Measurements from ENCODE around the gene IL17RC.

IL17RC gene

DNA sequence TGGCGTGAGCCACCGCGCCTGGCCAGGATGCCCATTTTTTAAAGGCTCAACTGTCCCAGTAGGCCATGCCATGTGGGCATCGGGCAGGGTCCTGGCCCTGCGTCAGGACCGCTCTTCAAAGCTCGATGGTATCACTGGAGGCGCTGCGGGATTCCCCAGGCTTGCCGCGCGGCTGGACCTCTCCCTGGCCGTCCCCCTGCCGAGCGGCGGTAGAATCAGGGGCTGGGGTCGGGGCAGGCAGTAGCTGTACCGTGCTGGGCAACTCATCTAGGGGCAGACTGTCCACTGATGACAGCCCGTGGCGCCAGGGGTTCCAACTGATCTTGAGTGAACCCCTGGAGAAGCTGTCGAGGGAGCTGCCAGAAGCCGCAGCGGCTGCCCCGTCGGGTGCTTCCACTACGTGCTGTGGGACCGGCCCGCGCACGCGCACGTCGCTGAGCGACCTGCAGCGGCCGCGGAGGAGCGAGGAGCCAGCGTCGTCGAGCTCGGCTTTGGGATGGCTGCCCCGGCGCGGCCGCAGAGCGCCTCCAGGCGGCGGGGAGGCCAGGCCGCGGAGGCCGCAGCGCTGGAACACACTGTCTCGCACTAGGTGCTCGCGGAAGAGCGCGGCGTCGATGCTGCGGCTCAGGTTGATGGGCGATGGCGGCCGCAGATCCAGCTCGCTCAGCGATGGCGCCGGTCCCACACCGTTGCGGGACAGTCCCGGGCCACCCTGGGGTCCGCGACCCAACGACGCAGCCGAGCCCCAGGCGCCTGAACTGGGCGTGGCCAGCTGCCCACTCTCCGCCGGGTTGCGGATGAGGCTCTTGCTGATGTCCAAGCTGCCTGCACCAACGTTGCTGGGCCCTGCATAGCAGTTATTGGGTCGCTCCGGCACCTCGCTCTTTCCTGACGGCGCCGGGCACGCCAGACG, 29.5 kb downstream of the IL17RC start:
- DNase-seq (ENCODE audit: low spot score) = peak; percentile 92

DNA sequence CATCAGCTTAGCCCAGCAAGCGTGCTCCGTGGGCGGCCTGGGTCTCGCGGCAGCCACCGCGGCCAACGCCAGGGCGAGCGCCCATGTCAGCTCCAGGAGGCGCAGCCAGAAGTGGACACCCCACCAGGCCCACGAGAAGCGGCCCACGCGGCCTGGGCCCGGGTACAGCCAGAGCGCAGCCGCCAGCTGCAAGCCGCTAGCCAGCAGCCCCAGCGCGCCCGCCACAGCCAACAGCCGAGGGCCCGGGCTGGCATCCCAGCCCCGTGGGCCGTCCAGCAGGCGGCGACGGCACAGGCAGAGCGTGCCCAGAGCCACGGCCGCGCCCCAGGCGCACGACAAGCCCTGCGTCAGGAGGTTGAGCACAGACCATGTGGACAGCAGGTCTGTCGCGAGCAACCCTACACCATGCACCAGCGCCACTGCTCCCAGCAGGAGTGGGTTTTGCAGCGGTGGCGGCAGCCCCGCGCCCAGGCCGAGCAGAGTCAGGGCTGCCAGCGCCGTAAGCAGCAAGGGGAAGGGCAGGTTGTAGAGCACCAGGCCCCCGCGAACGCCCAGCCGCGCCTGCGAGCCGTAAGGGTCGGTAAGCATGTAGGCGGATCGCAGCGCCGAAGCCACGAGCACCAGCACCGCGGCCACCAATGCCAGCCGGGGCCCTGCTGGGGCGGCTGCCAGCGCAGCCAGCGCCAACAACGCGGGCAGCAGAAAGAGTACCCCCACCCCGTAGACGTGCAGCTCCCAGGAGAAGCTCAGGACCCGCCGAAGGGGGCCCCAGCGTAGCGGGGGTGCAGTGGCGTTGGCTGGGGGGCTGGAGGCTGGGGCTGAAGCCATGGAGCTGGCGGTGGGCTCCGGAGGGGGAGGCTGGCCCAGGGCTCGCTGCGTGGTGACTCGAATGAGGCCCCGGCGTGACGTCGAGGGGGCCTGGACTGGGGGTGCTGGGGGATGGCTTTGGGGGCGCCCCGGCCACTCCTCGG, 30.4 kb downstream of the IL17RC start:
- DNase-seq (ENCODE audit: low spot score) = peak; percentile 82

DNA sequence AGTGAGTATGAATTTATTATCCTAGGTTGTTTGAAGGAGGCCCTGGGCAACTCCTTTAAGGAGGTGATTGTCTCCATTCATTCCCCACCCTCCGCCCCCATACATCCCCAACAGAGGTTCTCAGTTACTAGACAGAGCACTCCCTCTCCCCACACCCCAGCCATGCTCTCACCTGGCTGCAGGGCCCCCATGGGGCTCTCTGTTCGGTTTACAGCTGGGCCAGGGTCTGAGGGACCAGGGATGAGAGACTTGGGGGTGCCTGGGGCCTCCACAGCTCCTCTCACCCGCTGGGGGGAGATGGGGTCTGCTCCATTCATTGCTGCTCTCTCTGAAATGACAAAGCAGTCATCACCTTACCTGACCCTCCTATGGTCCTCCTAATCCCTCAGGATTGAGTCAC, 31.7 kb downstream of the IL17RC start:
- no peak for DNase-seq (ENCODE audit: low spot score)

DNA sequence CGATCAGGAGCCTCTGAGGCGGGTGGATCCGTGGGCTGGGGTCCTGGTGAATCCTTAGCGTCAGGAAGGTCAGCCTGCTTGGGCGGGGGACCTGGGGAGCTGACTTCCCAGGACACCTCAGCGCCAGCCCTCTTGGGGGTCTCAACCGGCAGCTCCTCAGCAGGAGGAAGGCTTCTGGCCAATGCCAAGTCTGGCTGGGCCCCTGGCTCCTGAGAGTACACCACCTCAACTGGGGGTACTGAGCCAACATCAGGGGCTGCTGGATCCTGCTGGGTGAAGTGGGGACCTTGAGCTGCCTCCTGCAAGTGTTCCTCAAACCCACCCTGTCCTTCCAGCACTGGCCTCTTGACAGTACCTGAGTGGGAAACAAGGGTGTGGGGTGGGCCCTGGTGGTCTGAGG, 32.2 kb downstream of the IL17RC start:
- DNase-seq (ENCODE audit: low spot score) = no peak

DNA sequence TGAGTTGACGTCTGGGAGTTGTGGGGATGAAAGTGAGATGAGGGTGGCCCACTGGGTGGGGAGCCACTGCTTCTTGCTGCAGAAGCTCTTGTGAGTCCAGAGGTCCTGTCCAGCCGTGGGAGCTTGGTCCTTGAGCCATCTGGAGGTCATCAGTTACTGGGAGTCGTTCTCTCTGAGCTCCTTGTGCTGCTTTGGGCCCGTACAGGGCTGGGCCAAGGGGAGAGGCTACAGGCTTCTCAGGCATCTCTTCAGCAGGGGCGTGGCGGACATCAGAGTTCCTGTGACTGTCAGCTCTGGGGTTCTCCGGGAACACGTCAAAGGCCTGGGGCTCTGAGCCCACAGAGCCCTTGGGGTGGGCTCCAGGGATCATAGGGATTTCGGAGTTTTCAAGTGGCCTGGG, 32.7 kb downstream of the IL17RC start:
- DNase-seq (ENCODE audit: low spot score) = no peak

DNA sequence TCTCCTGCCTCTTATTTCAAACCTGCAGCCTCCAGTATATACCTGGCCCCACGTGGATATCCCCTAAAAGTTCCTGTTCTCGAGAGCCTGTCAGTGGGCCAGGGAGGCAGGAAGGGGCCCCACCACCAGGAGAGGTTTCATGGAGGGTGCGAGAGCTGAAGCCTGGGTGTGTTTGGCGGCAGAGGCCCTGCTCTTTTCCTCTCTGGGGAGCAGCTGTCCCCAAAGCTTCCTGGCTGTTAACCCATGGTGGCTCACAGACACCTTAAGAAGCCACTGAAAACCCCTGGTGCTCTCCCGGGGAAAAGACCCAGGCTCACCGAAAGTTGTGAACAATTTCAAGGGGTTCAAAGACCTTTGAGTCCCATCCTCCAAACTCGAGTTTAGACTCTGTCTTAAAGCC, 34.2 kb downstream of the IL17RC start:
- no peak for DNase-seq (ENCODE audit: low spot score)

DNA sequence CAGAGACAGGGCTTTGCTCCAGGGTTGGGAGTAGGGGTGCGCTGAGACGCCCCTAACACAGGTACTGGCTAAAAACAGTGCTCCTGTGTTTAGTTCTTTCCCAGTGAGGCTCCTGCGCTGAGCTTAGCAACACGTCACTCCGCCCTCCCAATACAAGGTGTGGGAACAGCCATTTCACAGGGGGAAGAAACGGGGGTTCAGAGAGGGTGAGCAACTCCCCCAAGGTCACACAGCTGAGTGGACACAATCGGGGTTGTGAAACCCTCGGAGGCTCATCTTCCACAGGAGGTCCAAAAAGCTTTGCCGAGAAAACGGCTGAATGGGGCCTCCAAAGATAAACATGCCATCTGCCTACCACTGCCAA, 34.7 kb downstream of the IL17RC start:
- DNase-seq (ENCODE audit: low spot score) = no peak

DNA sequence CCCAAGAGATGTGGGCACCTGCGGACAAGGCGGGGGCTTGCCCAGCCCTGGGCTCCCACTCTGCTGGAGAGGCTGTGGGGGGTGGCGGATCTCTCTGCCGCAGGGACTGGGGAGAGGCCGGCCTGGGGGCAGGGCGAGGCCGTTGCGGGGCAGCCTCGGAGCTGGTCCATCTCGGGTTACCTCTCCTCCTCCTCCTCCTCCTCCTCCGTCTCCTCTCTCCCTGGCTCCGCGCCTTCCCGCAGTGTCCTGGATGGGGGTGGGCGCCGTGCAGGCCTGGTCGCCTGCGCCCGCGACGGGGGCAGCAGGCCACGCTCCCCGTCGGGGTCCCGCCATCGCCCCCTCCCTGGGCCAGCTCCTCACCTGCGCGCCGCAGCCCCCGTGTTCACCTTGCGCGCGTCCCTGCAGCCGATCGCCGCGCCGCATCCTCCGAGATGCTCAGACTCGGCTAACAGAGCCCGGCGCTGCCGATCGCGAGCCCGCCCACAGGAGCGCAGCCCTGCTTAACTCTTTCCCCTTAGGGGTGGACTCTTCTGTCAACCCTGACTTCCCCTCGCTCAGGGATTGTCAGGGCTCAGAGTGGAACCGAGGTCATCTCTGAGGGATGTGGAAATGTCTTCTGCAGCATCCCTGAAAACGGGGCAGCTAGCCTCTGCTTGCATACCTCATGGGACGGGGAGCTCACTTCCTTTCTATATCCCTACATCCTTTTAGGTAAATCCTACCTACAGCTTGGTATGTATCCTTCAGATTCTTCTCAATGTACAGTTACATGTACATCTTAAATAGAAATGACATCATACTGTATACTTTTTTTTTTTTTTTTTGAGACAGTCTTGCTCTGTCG, 35.3 kb downstream of the IL17RC start, which contains the start of gene PRRT3:
Gene PRRT3 (minus strand): TSS at position 447 of the 844 bp plus-strand sequence. CDS start 2,293 bp downstream, outside the sequence.
- no peak for DNase-seq (ENCODE audit: low spot score)

DNA sequence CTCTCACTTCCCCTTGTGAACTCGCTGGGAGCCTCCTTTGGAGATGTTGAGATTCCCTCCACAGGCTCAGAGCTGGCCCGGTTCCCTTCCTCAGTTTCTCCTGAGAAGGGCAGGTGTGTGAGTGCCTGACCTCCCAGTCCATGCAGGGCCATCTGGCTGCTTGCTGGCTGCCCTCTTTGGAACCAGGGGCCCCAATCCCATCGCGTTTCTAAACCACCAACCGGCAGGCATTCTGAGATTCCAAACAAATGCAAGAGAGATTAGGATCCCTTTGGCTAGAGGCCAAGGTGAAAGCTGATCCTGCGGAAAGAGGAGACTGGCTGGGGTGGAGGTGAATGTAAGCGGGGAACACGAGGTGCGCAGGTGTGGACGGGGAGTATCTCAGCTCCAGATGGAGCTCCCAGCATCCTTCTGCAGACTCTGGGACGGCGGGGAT, 38.2 kb downstream of the IL17RC start:
- no peak for DNase-seq (ENCODE audit: low spot score)

DNA sequence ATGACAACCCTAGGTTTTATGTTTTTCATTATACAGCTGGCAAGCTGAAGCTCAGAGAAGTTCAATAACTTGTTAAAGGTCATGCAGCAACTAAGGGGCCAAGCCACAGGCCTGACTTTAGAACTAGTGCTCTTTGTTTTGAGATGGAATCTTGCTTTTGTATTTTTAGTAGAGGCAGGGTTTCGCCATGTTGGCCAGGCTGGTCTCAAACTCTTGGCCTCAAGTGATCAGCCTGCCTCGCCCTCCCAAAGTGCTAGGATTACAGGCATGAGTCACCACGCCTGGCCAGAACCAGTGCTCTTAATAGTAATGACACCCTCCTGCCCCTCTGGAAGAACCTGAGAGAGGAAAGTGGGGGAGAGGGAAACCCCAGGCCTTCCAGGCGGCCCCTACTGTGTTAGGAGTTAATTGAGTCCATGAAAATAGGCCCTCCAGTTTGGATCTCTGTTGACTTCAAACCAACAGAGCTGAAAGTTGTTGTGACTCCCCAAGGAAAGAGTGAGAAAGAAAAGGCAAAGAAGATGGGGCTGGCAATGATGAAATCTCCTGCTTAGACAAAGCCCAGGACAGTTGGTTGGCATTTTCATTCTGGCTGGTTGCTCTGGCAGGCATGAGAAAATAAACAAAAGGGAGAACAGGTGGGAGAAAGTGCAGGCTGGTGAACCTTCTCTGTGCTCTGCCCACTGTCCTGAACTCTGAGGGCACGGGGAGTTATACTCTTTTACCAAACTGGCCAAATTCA, 38.9 kb downstream of the IL17RC start:
- DNase-seq (ENCODE audit: low spot score) = no peak

DNA sequence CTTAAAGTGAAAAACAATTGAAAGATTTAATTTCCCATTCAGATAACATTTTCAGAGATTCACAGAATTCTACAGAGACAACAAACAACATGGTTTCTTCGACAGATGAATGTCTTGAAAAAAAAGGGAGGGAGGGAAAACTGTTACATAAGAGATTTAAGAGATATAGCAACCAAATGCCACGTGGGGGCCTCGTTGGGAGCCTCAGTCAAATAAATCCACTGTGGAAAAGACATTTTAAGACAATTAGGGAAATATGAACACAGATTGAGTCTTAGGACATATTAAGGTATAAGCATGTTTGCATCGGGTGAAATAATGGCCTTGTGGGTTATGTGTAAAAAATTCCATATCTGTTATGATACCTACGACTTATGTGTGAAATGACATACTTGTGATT, 40.3 kb downstream of the IL17RC start:
- DNase-seq (ENCODE audit: low spot score) = no peak

DNA sequence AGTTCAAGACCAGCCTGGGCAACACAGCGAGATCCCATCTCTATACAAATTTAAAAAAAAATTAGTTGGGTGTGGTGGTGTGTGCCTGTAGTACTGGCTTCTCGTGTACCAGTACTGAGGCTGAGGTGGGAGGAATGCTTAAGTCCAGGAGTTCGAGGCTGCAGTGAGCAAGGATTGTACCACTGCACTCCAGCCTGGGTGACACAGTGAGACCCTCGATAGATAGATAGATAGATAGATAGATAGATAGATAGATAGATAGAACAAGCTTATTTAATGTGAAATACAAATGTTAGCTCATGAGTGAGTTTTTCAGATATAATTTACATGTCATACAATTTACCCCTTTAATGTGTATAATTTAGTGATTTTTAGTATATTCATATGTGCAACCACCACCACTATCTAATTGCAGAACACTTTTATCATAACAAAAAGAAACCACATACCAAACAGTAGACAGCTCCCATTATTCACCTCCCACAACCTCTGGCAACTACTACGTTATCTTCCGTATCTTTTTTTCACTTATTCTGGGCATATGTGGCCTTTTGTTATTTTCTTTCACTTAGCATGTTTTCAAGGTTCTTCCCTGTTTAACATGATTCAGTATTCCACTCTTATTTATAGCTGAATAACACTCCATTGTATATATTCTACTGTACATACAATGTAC, 48.4 kb downstream of the IL17RC start:
- DNase-seq (ENCODE audit: low spot score) = no peak

DNA sequence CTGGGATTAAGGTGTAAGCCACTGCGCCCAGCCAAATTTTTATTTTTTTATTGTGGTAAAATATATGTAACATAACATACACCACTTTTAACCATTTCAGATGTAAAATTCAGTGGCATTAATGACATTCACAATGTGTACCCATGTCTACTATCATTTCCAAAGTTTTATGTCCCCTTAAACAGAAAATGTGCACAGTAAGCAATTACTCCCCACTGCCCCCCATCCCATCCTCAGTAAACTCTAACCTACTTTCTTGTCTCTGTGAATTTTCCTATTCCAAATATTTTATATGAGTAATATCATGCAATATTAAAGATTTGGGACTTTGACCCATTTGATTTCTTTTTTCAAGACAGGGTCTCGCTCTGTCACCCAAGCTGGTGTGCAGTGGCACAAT, 49.9 kb downstream of the IL17RC start:
- DNase-seq (ENCODE audit: low spot score) = no peak

DNA sequence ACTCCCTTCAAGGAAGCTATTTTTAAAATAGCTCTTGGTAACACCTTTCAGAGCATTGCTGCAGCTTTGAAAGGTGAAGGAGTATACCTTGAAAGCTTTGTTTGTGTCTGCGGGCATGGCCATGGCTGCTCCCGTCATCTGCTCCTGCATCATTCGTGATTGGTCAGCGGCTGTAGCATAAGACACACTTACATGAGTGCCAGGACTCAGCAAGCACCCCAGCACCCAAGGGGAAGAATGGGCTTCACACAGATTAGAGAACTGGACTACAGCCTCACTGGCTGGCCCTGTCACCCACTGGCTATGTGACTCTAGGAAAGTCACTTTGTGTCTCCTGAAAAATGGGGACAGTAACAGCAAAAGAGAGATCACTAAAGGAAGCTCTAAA, 52.7 kb downstream of the IL17RC start:
- no peak for DNase-seq (ENCODE audit: low spot score)

DNA sequence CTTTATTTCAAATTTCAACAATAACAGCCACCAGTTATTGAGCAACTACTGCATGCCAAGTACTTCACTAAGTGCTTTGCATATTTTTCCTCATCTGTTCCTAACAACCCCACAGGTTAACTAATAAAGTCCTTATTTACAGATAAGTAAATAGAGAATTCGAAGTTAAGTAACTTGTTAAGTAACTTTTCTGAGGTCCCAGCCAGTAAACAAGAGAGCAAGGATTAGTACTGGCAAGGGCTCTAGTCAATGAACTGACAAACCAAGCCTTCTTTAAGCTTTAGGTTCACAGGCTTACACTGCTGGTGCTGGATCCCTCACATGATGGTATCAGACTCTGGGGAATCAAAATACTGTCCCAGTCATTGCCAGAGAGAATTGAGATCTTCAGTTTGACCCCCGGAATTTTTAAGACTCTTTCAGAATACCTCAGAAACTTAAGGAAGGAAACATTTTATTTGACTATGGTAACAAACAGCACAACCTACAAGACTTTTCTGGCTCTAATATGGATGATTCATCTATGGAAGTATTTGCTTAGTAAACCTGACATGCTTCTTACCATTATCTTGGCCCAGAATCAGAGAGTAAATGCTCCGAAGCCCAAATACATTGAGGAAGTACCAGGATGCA, 53.2 kb downstream of the IL17RC start:
- no peak for DNase-seq (ENCODE audit: low spot score)

DNA sequence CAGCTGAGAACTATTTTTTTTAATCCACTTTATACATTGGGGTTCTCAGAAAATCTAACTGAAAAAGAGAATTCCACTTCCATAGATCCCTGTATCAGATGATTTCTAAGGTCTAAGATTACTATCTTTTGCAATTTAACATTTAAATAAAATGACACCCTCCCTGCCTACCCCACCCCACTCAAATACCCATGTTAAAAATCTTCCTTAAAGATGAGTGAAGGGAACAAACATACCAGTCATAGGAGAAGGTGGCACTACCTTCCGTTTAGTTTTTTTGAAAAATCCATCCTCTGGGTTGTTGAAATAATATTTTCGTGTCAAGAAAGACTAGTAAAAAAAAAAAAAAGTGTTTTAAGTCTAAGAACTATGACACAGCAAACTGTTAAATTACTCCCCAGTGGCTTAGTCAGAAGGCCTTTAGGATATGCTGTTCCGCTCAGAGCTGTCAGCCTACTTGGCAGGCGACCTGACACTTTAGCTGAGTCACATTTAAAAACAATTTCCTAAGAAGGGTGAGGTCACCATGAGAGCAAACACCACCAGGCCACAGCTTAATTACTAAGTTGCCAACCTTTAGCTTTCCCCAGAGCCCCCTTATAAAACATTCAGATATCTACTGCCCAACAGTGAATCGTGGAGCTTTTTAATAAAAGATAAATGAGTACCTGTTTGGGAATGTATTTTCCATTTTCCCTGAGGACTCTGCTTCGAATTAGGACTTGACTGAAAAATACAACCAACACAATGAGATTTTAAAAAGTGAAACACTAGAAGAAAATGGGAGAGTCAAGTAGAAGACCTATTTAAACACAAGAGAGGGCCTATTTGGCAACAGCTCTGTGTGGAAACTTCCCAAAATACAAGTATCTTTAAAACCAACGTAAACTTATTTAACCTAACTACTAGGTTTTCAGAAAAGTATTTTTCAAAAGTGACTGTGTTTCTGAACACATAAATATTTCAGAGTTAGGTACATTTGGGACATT, 60.1 kb downstream of the IL17RC start:
- DNase-seq (ENCODE audit: low spot score) = no peak

DNA sequence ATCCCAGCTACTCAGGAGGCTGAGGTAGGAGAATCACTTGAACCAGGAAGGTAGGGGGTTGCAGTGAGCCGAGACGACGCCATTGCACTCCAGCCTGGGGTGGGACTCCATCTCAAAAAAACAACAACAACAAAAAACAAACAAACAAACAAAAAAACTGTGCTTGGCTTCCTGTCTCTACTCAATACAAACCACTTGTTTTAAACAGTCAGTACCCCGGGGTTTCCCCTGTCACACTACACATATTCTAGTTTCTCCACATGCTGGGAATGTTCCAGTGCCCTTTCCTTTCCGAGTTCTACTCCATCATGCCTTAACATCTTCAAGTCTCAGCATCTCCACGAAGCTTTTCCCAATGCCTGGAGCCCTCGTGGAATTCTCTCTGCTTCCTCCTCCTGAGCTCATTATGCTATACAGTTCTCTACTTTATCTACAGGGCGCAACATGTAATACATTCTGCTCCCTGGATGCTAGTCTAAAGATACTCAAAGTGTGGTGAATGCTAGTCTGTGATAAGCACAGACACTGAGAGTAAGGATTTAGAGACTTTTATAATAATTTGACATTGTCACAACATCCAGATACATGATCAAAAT, 61.9 kb downstream of the IL17RC start:
- DNase-seq (ENCODE audit: low spot score) = no peak

DNA sequence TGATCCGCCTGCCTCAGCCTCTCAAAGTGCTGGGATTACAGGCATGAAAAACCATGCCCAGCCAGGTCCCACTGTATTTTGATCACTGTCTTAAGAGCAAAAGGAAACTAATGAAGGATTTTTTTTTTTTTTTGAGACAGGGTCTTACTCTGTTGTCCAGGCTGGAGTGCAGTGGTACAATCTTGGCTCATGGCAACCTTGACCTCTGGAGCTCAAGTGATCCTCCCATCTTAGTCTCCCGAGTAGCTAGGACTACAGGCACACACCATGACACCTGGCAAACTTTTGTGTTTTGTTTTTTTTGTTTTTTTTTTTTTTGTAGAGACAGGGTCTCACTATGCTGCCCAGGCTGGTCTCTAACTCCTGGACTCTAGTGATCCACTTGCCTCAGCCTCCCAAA, 63.4 kb downstream of the IL17RC start:
- no peak for DNase-seq (ENCODE audit: low spot score)

Data from left forelimb (tissue), 1 donor.